HS-27A (cell line): ENCODE measurements around the gene DNAJC18.
"Not testable (repeated sequence)": the region's sequence is repeated elsewhere in the genome, so short reads cannot be mapped to it uniquely, and the experiment has no call there.

ENCODE experiments used
- DNase-seq: peaks from one replicate; pipeline ENCODE4 v3.0.0-alpha.2; 2012; ENCODE audit warnings: low read depth, missing footprints

The DNAJC18 gene

GRCh38 chr5:139439013-139439903 is at the start of gene DNAJC18:
Gene DNAJC18 (minus strand): TSS chr5:139439525. CDS start chr5:139439445, 80 bp downstream.
- DNase-seq: no peak

GRCh38 chr5:139488260-139488659 is 48.9 kb upstream of the DNAJC18 start:
- DNase-seq: no peak

GRCh38 chr5:139486201-139486600 is 46.9 kb upstream of the DNAJC18 start:
- DNase-seq: no peak

DNA sequence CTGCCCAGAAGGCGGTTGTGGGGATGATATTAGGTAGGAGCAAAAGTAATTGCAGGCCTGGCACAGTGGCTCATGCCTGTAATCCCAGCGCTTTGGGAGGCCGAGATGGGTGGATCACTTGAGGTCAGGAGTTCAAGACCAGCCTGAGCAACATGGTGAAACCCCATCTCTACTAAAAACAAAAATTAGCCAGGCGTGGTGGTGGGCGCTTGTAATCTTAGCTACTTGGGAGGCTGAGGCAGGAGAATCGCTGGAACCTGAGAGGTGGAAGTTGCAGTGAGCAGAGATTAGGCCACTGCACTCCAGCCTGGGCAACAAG is 43.5 kb upstream of the DNAJC18 start:
- not testable (repeated sequence) for DNase-seq

DNA sequence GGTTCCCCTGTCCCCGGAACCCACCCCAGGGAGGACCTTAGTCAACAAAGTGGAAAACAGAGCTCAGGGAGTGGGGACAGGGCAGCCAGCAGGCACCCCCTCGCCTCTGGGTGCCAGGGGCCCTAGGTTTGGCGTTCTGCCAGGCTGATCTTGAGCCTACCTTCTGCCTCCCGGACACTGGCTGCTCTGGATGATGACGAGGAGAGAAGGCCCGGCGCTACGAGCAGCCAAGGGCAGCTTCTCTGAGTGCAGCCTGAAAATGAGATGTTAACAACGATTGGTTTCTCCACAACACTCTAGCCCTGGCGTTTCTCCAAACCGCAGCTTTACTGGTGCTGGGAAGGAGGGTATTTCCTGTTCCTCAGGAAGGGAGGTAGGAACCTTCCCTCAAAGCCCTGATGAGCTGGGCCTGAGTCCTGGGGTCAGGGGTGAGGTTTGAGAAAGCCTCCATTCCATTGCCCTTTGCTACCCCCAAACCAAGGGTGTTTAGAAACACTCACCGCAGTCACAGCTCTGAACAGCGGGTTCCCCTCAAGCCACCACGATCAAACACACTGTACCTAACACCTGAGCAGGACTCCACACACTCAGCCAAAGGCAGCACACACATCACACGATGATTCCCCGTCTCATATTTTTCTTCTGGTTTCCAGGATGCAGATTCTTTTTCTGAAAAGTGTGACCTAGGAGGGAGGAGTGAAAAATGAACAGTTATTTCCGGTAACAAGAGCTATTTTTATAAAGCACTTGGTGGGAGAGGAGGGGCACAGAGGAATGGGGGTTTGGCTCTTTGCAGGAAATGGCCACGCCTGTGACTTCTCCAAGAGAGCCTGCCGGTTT is 42.9 kb upstream of the DNAJC18 start, which contains the start of gene STING1:
Gene STING1 (minus strand): TSS at position 709 of the 840 bp plus-strand sequence. CDS start 1,054 bp downstream, outside the sequence.
- DNase-seq: peak; percentile 77

GRCh38 chr5:139481580-139482049 is 42.3 kb upstream of the DNAJC18 start:
- DNase-seq: no peak

- no peak for DNase-seq
Observed at GRCh38 chr5:139481122-139481533, 41.8 kb upstream of the DNAJC18 start.

GRCh38 chr5:139479729-139480128 is 40.4 kb upstream of the DNAJC18 start:
- not testable (repeated sequence) for DNase-seq

GRCh38 chr5:139478657-139479423 is 39.5 kb upstream of the DNAJC18 start:
- not testable (repeated sequence) for DNase-seq

DNA sequence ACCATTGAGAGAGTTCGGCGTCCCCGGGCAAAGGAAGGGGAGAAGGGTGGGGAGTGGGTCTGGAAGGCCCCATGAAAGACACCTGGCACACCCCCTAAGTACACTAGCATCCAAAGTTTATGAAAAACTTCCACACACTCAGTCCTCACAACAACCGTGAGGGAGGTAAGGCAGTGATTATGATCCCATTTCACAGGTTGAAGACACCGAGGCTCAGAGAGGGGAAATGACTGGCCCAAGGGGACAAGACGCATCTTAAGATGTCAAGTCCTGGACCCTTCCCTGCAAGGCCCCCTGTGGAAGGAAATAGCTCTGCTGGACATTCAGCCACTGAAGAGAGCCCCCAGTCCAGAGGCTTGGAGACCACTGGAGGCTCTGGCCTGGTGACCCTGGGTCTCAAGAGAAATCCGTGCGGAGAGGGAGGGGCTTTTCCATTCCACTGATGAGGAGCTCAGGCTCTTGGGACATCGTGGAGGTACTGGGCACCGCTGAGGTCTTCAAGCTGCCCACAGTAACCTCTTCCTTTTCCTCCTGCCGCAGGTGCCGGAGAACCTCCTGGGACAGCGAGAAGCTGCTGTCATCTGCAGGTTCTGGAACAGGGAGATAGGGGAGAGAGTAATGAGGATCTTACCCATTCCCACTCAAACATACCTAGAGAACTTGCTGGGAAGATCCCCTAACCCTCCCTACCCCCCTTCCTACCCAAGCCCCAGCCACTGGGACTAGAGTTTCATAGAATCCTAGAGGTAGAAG is 36.7 kb upstream of the DNAJC18 start:
- no peak for DNase-seq

- DNase-seq: no peak
Observed at GRCh38 chr5:139474890-139475791, 35.8 kb upstream of the DNAJC18 start.

DNA sequence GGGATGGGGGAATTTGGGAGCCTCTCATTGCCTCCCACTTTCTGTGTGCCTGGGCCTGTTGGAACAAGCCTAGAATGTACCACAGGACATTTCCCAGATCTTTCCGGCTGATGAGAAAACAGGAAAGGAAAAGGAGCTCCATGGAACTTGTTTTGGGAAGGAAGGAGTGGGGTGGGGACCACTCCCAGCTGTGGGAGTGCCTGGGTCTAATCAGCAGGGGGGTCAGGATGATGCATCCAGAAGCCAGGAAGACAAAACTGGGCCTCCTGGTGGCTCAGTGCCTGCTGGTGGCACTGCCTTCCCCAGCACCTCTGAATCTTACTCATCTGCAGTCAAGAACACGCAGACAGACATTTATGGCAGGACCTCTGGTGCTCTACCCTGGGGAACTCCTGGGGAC is 34.2 kb upstream of the DNAJC18 start:
- no peak for DNase-seq

DNA sequence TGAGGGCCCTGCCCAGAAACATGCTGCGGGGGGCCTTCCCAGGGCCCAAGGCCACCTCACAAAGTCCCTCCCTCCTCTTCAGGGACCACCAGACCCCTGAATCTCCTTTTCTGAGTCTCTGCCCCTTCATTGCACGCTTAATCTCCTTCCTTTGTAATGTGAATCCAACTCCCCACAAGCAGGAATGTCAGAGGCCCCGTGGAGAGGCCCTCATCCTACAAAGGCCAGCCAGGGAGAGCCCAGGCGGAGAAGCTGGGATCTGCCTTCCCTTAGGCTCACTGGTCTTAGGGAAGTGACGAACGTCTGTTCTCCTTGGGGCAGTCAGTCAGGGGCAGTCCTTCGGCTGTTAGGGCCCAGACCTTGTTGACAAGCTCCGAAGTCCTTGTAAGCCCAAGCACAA is 33.8 kb upstream of the DNAJC18 start:
- no peak for DNase-seq

- no peak for DNase-seq
Observed at GRCh38 chr5:139472386-139473030, 33.2 kb upstream of the DNAJC18 start.

DNA sequence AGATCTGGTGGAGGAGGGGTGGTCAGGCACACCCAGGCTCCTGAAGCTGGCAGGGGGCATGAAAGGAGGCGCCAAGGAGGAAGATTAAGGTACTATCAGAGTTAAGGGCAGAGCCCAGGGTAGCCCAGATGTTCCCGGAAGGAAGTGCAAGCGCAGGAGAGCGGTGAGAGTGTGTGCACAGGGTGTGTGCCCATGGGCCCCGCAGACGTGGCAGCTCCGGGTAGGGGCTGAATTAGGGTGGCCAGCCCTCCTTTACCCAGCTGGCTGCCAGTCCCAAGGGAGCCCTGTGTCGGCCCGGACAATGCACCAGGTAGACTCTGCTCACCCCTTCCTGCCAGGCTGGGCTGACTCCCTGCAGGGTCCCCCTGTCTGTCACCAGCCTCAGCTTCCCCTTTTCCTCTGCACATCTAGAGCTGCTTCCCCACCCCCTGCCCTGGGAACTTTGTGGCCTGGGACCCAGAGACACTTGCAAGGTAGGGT is 31.5 kb upstream of the DNAJC18 start, which contains the start of gene SMIM33:
Gene SMIM33 (plus strand): TSS at position 184 of the 480 bp plus-strand sequence. CDS start 118 bp downstream, at position 302.
- DNase-seq: no peak

- DNase-seq: no peak
Observed at GRCh38 chr5:139468421-139468931, 29.2 kb upstream of the DNAJC18 start.

GRCh38 chr5:139462586-139463276 is 23.4 kb upstream of the DNAJC18 start, which contains the start of gene ECSCR:
Gene ECSCR (minus strand): TSS chr5:139462743. CDS start chr5:139462670, 73 bp downstream.
- no peak for DNase-seq

GRCh38 chr5:139461698-139462097 is 22.4 kb upstream of the DNAJC18 start:
- no peak for DNase-seq
